ENCODE measurements around the gene NRG3. TPM values are rescaled to one million over a fixed set of nuclear protein-coding genes. Genes with fewer than 3 reads are reported as not detected.

NRG3 gene
- total and polyA plus RNA-seq, 2 of the 4 experiments (the other 2 are of a cell fraction) = not detected

DNA sequence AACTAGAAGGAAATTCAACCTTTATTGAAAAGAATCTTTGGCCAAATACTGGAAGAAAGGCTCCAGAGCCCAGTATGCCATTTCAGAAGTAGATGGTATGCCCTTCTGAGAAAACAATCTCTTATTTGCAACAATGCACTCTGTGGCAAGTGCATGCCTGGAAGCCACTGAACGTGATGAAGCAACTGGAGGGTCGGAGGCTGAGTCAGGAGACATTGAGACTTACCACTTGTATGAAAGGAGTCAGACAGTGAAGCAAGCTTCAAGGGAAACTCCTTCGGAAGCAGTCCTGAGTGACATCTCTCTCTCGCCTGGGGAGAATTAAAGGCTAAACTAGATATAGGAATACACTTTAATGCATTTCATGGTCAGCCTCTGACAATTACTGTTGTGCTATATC is 353.7 kb downstream of the NRG3 start:
- intact Hi-C loops (cut with micrococcal nuclease) (no loop called here), dilution Hi-C loops (cut with HindIII; ENCODE audit: low sequenced_read_pairs, unreplicated experiment) (no loop called here), in situ Hi-C loops (cut with MboI; ENCODE audit: low sequenced_read_pairs) (no loop called here)
- Histone ChIP-seq H3K79me1 (ENCODE audit: low read depth in 1 of 2, low read length in 2 of 2) (no peaks in the 10 kb centered on the region), H3K4me1 (ENCODE audit: control insufficient read depth, insufficient read depth, low read length) (no peaks in the 10 kb centered on the region), H3K36me3 (ENCODE audit: control insufficient read depth, insufficient read depth, low read length) (no peaks in the 10 kb centered on the region), H3K14ac (replicated peaks; ENCODE audit: low read depth, low read length) (no peak overlapping the region), H3K27ac (ENCODE audit: insufficient read depth, low read length) (no peak overlapping the region), H2AK9ac (replicated peaks; ENCODE audit: low read depth, low read length, poor library complexity) (no peak overlapping the region), H3K9ac (ENCODE audit: low read depth, low read length) (no peak overlapping the region), H3K23ac (ENCODE audit: low read depth, low read length) (no peak overlapping the region), H4K91ac (ENCODE audit: insufficient read depth, low read depth, low read length) (no peak overlapping the region), H3K27me3 (ENCODE audit: control insufficient read depth, insufficient read depth, low read length) (no peaks in the 10 kb centered on the region), H2BK5ac (ENCODE audit: low read depth, low read length, poor library complexity, severe bottlenecking) (no peak overlapping the region), H3K9me1 (ENCODE audit: insufficient read depth, low read length) (no peaks in the 10 kb centered on the region), H2AFZ (replicated peaks; ENCODE audit: low read length, poor library complexity) (no peak overlapping the region), H3K18ac (ENCODE audit: low read depth, low read length) (no peak overlapping the region), H4K20me1 (ENCODE audit: insufficient read depth, low read length) (no peaks in the 10 kb centered on the region), H3K56ac (ENCODE audit: extremely low read depth, insufficient read depth, low read length) (no peak overlapping the region), H3K4me3 (ENCODE audit: insufficient read depth, low read depth, low read length) (no peak overlapping the region), H3K4ac (ENCODE audit: low read depth, low read length) (no peak overlapping the region), H2BK20ac (ENCODE audit: low read depth, low read length) (no peak overlapping the region), H3K9me3 (ENCODE audit: control insufficient read depth, insufficient read depth, low read length) (no peaks in the 10 kb centered on the region; the same call in 1 of the 2 replicates), H3K4me2 (ENCODE audit: low read depth, low read length) (no peak overlapping the region), H2BK120ac (ENCODE audit: low read depth, low read length) (no peak overlapping the region), H2BK15ac (ENCODE audit: low read depth, low read length) (no peak overlapping the region), H4K8ac (ENCODE audit: low read depth in 2 of 2, low read length in 2 of 2) (no peak overlapping the region), H4K5ac (ENCODE audit: low read depth, low read length) (no peak overlapping the region), H2AK5ac (ENCODE audit: low read depth, low read length) (no peak overlapping the region)
- ChIA-PET POLR2A (ENCODE audit: unreplicated experiment) (no interaction called here), CTCF (no interaction called here)
- ATAC-seq (ENCODE audit: low read depth) (no peak), DNase-seq (no peak)
- no CpG with 5 or more reads among the region's 4 CpGs for WGBS, 2 experiments (ENCODE audit: extremely low coverage in 2 of 2, insufficient read length in 1 of 2)
- no peak for TF ChIP-seq RCOR1 (IDR thresholded peaks at IDR 0.05; ENCODE audit: insufficient replicate concordance, low read length)
- no peak for TF ChIP-seq CEBPB (IDR thresholded peaks at IDR 0.05; ENCODE audit: low read depth, low read length)
- TF ChIP-seq MXI1 (IDR thresholded peaks at IDR 0.05; ENCODE audit: borderline replicate concordance, low read depth, low read length) = no peak
- no peak for TF ChIP-seq CHD1 (IDR thresholded peaks at IDR 0.05; ENCODE audit: low read depth, low read length)
- TF ChIP-seq POLR2A (IDR thresholded peaks at IDR 0.05; ENCODE audit: low read depth, low read length) = no peak
- TF ChIP-seq, protein P1, sequence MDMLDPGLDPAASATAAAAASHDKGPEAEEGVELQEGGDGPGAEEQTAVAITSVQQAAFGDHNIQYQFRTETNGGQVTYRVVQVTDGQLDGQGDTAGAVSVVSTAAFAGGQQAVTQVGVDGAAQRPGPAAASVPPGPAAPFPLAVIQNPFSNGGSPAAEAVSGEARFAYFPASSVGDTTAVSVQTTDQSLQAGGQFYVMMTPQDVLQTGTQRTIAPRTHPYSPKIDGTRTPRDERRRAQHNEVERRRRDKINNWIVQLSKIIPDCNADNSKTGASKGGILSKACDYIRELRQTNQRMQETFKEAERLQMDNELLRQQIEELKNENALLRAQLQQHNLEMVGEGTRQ (IDR thresholded peaks at IDR 0.05; ENCODE audit: low read depth, low read length) = no peak
- TF ChIP-seq FOS (IDR thresholded peaks at IDR 0.05; ENCODE audit: low read depth, low read length) = no peak
- no peak for TF ChIP-seq RAD21 (IDR thresholded peaks at IDR 0.05; ENCODE audit: low read length)
- TF ChIP-seq NFE2L2 (IDR thresholded peaks at IDR 0.05; ENCODE audit: low read depth, low read length) = no peak
- TF ChIP-seq SMC3 (IDR thresholded peaks at IDR 0.05; ENCODE audit: low read depth, low read length) = no peak
- TF ChIP-seq, protein P2, sequence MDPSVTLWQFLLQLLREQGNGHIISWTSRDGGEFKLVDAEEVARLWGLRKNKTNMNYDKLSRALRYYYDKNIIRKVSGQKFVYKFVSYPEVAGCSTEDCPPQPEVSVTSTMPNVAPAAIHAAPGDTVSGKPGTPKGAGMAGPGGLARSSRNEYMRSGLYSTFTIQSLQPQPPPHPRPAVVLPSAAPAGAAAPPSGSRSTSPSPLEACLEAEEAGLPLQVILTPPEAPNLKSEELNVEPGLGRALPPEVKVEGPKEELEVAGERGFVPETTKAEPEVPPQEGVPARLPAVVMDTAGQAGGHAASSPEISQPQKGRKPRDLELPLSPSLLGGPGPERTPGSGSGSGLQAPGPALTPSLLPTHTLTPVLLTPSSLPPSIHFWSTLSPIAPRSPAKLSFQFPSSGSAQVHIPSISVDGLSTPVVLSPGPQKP (IDR thresholded peaks at IDR 0.05; ENCODE audit: borderline replicate concordance, low read depth, low read length) = no peak
- TF ChIP-seq CTCF (conservative IDR thresholded peaks at IDR 0.05; ENCODE audit: low read depth, low read length) = no peak
- TF ChIP-seq MAZ (IDR thresholded peaks at IDR 0.05; ENCODE audit: borderline replicate concordance, low read depth, low read length) = no peak
- no peak for TF ChIP-seq RFX5 (IDR thresholded peaks at IDR 0.05; ENCODE audit: low read depth, low read length)
- no TSS peak for BruUV-seq (replicated peaks)

All from IMR-90 (cell line).